SK-N-SH treated with all-trans-retinoic acid at 6 μM for 48 hours (cell line): Measurements from ENCODE around the gene C22orf15.
"Not testable (repeated sequence)": the region's sequence is repeated elsewhere in the genome, so short reads cannot be mapped to it uniquely, and the experiment has no call there.

ENCODE experiments used
- ATAC-seq: fragments of 200-7000 bp; cut with Tn5 transposase; 3 replicates; pipeline ENCODE4 v1.9.1; 2020; ENCODE audit warnings: mild to moderate bottlenecking, moderate library complexity
- ARNTL ChIP-seq: fragments of 450-650 bp; formaldehyde crosslinking; IDR thresholded peaks from 2 replicates; pipeline ENCODE4 v1.5.0; 2020; ENCODE audit warnings: low read depth, mild to moderate bottlenecking, moderate library complexity, borderline replicate concordance
- CREB5 ChIP-seq: fragments of 250-450 bp; sonication (Bioruptor Pico); IDR thresholded peaks from 2 replicates; pipeline ENCODE4 v1.5.1; 2020; ENCODE audit warnings: low read depth, mild to moderate bottlenecking, moderate library complexity
- CSDC2 ChIP-seq: fragments of 250-450 bp; sonication (Bioruptor Pico); IDR thresholded peaks from 2 replicates; pipeline ENCODE4 v1.5.0; 2020; ENCODE audit warnings: mild to moderate bottlenecking, moderate library complexity
- CSRNP3 ChIP-seq: fragments of 250-450 bp; sonication (Bioruptor Pico); IDR thresholded peaks from 2 replicates; pipeline ENCODE4 v1.5.1; 2021; ENCODE audit warnings: mild to moderate bottlenecking, moderate library complexity
- ESRRG ChIP-seq: fragments of 250-450 bp; sonication (Bioruptor Pico); IDR thresholded peaks from 2 replicates; pipeline ENCODE4 v1.6.1; 2021; ENCODE audit warnings: mild to moderate bottlenecking
- GLIS3 ChIP-seq: fragments of 250-450 bp; sonication (Bioruptor Pico); IDR thresholded peaks from 2 replicates; pipeline ENCODE4 v1.5.0; 2020; ENCODE audit warnings: mild to moderate bottlenecking, moderate library complexity
- ISL1 ChIP-seq: fragments of 250-450 bp; sonication (Bioruptor Pico); IDR thresholded peaks from 2 replicates; pipeline ENCODE4 v2.1.2; 2022; ENCODE audit warnings: mild to moderate bottlenecking, moderate library complexity
- OSR1 ChIP-seq: fragments of 250-450 bp; sonication (Bioruptor Pico); IDR thresholded peaks from 2 replicates; pipeline ENCODE4 v1.8.0; 2022; ENCODE audit warnings: moderate library complexity, mild to moderate bottlenecking, inconsistent platforms
- PATZ1 ChIP-seq: fragments of 250-450 bp; sonication (Bioruptor Pico); IDR thresholded peaks from 2 replicates; pipeline ENCODE4 v1.8.0; 2020; ENCODE audit warnings: mild to moderate bottlenecking, moderate library complexity, borderline replicate concordance
- POU6F1 ChIP-seq: fragments of 250-450 bp; sonication (Bioruptor Pico); IDR thresholded peaks from 2 replicates; pipeline ENCODE4 v1.8.0; 2021; ENCODE audit warnings: low read depth, mild to moderate bottlenecking, moderate library complexity, borderline replicate concordance
- PPARA ChIP-seq: fragments of 250-450 bp; sonication (Bioruptor Pico); IDR thresholded peaks from 2 replicates; pipeline ENCODE4 v1.5.0; 2020; ENCODE audit warnings: mild to moderate bottlenecking, borderline replicate concordance
- RARB ChIP-seq: fragments of 250-450 bp; sonication (Bioruptor Pico); IDR thresholded peaks from 2 replicates; pipeline ENCODE4 v1.8.0; 2021; ENCODE audit warnings: mild to moderate bottlenecking, moderate library complexity
- SNAI2 ChIP-seq: fragments of 250-450 bp; sonication (Bioruptor Pico); IDR thresholded peaks from 2 replicates; pipeline ENCODE4 v1.5.0; 2020; ENCODE audit warnings: mild to moderate bottlenecking, moderate library complexity
- TCF4 ChIP-seq: fragments of 250-450 bp; sonication (Bioruptor Pico); IDR thresholded peaks from 2 replicates; pipeline ENCODE4 v1.8.0; 2021; ENCODE audit warnings: mild to moderate bottlenecking, moderate library complexity, borderline replicate concordance
- TOX ChIP-seq: fragments of 250-450 bp; sonication (Bioruptor Pico); IDR thresholded peaks from 2 replicates; pipeline ENCODE4 v1.8.0; 2021; ENCODE audit warnings: mild to moderate bottlenecking, moderate library complexity, borderline replicate concordance
- TSHZ2 ChIP-seq: fragments of 250-450 bp; sonication (Bioruptor Pico); IDR thresholded peaks from 2 replicates; pipeline ENCODE4 v1.5.0; 2020; ENCODE audit warnings: mild to moderate bottlenecking, moderate library complexity
- ZC3H10 ChIP-seq: fragments of 250-450 bp; sonication (Bioruptor Pico); IDR thresholded peaks from 2 replicates; pipeline ENCODE4 v1.5.1; 2021; ENCODE audit warnings: mild to moderate bottlenecking, moderate library complexity
- ZFP3 ChIP-seq: fragments of 250-450 bp; sonication (Bioruptor Pico); IDR thresholded peaks from 2 replicates; pipeline ENCODE4 v1.5.0; 2020; ENCODE audit warnings: mild to moderate bottlenecking, moderate library complexity
- ZFP30 ChIP-seq: fragments of 450-650 bp; formaldehyde crosslinking; IDR thresholded peaks from 2 replicates; pipeline ENCODE4 v1.5.0; 2022; ENCODE audit warnings: mild to moderate bottlenecking, moderate library complexity
- ZNF70 ChIP-seq: fragments of 450-650 bp; formaldehyde crosslinking; IDR thresholded peaks from 2 replicates; pipeline ENCODE4 v1.5.0; 2020; ENCODE audit warnings: mild to moderate bottlenecking, moderate library complexity
- ZNF8 ChIP-seq: fragments of 450-650 bp; formaldehyde crosslinking; IDR thresholded peaks from 2 replicates; pipeline ENCODE4 v1.5.0; 2020; ENCODE audit warnings: mild to moderate bottlenecking, moderate library complexity

The C22orf15 gene

GRCh38 chr22:23722160-23722559 is 40.6 kb upstream of the C22orf15 start:
- no peak for TF ChIP-seq SNAI2
- no peak for TF ChIP-seq ZNF8 (CRISPR knock-in tag)
- TF ChIP-seq ZFP30 (CRISPR knock-in tag), result no peak
- no peak for TF ChIP-seq ISL1
- TF ChIP-seq TOX, result no peak
- no peak for TF ChIP-seq ARNTL (CRISPR knock-in tag)
- no peak for TF ChIP-seq ZC3H10 (CRISPR knock-in tag)
- no peak for TF ChIP-seq CSRNP3 (CRISPR knock-in tag)
- no peak for TF ChIP-seq PPARA
- TF ChIP-seq ZNF70, result no peak
- TF ChIP-seq RARB, result no peak
- TF ChIP-seq ESRRG (CRISPR knock-in tag), result no peak
- no peak for TF ChIP-seq GLIS3 (CRISPR knock-in tag)
- TF ChIP-seq CREB5 (CRISPR knock-in tag), result no peak
- no peak for TF ChIP-seq POU6F1 (CRISPR knock-in tag)
- no peak for TF ChIP-seq TSHZ2 (CRISPR knock-in tag)
- no peak for TF ChIP-seq TCF4
- no peak for TF ChIP-seq ZFP3 (CRISPR knock-in tag)
- no peak for TF ChIP-seq PATZ1 (CRISPR knock-in tag)
- TF ChIP-seq OSR1 (CRISPR knock-in tag), result no peak
- TF ChIP-seq, all 23 proteins: peak for 0
- ATAC-seq, result no peak

GRCh38 chr22:23722724-23723123 is 40.1 kb upstream of the C22orf15 start:
- no peak for ATAC-seq
- TF ChIP-seq SNAI2, result no peak
- TF ChIP-seq CSDC2 (CRISPR knock-in tag), result no peak
- TF ChIP-seq TOX, result no peak
- no peak for TF ChIP-seq PATZ1 (CRISPR knock-in tag)
- no peak for TF ChIP-seq PPARA
- TF ChIP-seq POU6F1 (CRISPR knock-in tag), result no peak
- no peak for TF ChIP-seq CSRNP3 (CRISPR knock-in tag)
- TF ChIP-seq ZC3H10 (CRISPR knock-in tag), result no peak
- no peak for TF ChIP-seq ZFP30 (CRISPR knock-in tag)

- ATAC-seq, result not testable (repeated sequence)
These were observed 34.7 kb upstream of the C22orf15 start for GRCh38 chr22:23728108-23728507.
